ENCODE measurements around the gene TEPSIN.

- TF ChIP-seq, protein P1, sequence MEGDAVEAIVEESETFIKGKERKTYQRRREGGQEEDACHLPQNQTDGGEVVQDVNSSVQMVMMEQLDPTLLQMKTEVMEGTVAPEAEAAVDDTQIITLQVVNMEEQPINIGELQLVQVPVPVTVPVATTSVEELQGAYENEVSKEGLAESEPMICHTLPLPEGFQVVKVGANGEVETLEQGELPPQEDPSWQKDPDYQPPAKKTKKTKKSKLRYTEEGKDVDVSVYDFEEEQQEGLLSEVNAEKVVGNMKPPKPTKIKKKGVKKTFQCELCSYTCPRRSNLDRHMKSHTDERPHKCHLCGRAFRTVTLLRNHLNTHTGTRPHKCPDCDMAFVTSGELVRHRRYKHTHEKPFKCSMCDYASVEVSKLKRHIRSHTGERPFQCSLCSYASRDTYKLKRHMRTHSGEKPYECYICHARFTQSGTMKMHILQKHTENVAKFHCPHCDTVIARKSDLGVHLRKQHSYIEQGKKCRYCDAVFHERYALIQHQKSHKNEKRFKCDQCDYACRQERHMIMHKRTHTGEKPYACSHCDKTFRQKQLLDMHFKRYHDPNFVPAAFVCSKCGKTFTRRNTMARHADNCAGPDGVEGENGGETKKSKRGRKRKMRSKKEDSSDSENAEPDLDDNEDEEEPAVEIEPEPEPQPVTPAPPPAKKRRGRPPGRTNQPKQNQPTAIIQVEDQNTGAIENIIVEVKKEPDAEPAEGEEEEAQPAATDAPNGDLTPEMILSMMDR (IDR thresholded peaks at IDR 0.05) = no peak
- no peak for TF ChIP-seq POLR2AphosphoS5 (IDR thresholded peaks at IDR 0.05; ENCODE audit: insufficient read depth in 1 of 2, low read depth in 1 of 2)
These were observed 38.7 kb downstream of the TEPSIN start for GRCh38 chr17:81200201-81200600.
